Measurements from ENCODE around the gene CAPN11.

CAPN11 gene

DNA sequence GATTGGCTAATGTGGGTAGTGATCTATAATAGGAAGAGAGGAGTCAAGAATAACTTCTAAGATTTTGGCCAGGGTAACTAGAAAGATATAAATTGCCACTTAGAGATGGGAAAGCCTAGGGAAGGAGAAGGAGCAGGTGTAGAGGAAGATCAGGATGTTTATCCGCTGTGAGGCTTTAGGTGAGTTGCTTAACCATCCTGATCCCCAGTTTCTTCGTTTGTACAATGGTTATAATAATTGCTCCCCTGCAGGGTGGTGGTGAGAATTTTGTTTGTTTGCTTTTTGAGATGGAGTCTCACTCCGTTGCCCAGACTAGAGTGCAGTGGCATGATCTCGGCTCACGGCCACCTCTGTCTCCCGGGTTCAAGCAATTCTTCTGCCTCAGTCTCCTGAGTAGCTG lies 55.7 kb downstream of the CAPN11 start:
- CTCF ChIA-PET: no interaction called here
- Histone ChIP-seq H3K36me3 (ENCODE audit: control insufficient read depth in 2 of 2, insufficient read depth in 1 of 2, low read length in 2 of 2) (no peaks in the 10 kb centered on the region), H3K9me3 (ENCODE audit: control insufficient read depth, insufficient read depth, low read depth, low read length) (no peaks in the 10 kb centered on the region), H3K27ac (ENCODE audit: extremely low read depth, low read depth, low read length) (no peak overlapping the region), H3K4me3 (ENCODE audit: low read depth, low read length) (no peak overlapping the region), H3K4me1 (ENCODE audit: control insufficient read depth, insufficient read depth, low read length) (peaks cover 3% of the 10 kb centered on the region)
- POLR2A ChIA-PET: interaction anchor here (1.9 kb wide), 1 partner anchor 10 kb away, joined by 6 read pairs; the partner anchor contains the start of gene SLC29A1
- TF ChIP-seq ZNF24 (tag by site-specific recombination; IDR thresholded peaks at IDR 0.05): no peak
- TF ChIP-seq ZNF768 (tag by site-specific recombination; IDR thresholded peaks at IDR 0.05): 0 out of 2 replicates have a peak, but pooled peaks have one; percentile 50
- no peak for TF ChIP-seq ZNF600 (tag by site-specific recombination; IDR thresholded peaks at IDR 0.05)

DNA sequence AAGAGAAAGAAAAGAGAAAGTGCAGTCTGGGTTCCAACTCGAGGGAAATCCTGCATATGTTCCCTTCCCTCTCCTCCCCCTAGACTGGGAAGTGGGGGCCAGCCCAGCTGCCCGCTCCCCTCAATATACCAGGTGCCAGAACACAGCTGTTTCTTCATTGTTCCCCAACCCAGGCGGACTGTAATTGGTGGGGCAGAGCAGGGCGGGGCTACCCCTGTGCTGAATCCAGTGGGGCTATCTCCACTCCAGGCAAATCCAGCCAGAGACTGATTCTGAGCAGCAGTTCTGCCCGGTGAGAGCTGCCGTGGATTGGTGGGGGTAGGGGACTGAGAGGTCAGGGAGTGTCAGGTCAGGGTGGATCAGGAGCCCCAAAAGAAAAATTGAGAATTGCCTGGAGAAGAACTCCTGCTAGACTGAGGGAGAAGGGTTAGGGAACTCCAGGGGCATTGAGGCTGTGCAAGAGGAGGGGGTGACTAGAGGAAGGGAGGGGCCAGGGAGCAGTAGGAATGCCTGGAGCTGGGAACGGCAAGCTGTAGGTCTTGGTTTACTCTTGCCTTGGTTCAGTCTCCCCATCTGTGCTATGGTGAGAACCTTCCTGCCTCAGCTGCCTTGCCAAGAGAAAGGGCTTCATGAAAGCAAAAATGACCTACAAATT lies 58.2 kb downstream of the CAPN11 start, which contains the start of gene MYMX:
Gene MYMX, plus strand, starts transcription at position 250 of the 655 bp plus-strand sequence. CDS start 546 bp downstream, outside the sequence.
- TF ChIP-seq HOXA7 (CRISPR knock-in tag; IDR thresholded peaks at IDR 0.05; ENCODE audit: borderline replicate concordance): no peak
- TF ChIP-seq, protein P1, sequence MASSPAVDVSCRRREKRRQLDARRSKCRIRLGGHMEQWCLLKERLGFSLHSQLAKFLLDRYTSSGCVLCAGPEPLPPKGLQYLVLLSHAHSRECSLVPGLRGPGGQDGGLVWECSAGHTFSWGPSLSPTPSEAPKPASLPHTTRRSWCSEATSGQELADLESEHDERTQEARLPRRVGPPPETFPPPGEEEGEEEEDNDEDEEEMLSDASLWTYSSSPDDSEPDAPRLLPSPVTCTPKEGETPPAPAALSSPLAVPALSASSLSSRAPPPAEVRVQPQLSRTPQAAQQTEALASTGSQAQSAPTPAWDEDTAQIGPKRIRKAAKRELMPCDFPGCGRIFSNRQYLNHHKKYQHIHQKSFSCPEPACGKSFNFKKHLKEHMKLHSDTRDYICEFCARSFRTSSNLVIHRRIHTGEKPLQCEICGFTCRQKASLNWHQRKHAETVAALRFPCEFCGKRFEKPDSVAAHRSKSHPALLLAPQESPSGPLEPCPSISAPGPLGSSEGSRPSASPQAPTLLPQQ (tag by site-specific recombination; IDR thresholded peaks at IDR 0.05): no peak
- TF ChIP-seq ZNF600 (tag by site-specific recombination; IDR thresholded peaks at IDR 0.05): 0 out of 2 replicates have a peak, but pooled peaks have one; percentile 28
- peak; percentile 79 for TF ChIP-seq ZBTB17 (tag by site-specific recombination; IDR thresholded peaks at IDR 0.05)
- TF ChIP-seq ZNF341 (tag by site-specific recombination; IDR thresholded peaks at IDR 0.05; ENCODE audit: low read depth): peak; percentile 74
- no peak for TF ChIP-seq ZNF23 (tag by site-specific recombination; IDR thresholded peaks at IDR 0.05; ENCODE audit: borderline replicate concordance)
- TF ChIP-seq, protein P2, sequence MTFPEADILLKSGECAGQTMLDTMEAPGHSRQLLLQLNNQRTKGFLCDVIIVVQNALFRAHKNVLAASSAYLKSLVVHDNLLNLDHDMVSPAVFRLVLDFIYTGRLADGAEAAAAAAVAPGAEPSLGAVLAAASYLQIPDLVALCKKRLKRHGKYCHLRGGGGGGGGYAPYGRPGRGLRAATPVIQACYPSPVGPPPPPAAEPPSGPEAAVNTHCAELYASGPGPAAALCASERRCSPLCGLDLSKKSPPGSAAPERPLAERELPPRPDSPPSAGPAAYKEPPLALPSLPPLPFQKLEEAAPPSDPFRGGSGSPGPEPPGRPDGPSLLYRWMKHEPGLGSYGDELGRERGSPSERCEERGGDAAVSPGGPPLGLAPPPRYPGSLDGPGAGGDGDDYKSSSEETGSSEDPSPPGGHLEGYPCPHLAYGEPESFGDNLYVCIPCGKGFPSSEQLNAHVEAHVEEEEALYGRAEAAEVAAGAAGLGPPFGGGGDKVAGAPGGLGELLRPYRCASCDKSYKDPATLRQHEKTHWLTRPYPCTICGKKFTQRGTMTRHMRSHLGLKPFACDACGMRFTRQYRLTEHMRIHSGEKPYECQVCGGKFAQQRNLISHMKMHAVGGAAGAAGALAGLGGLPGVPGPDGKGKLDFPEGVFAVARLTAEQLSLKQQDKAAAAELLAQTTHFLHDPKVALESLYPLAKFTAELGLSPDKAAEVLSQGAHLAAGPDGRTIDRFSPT (tag by site-specific recombination; IDR thresholded peaks at IDR 0.05): no peak
- no peak for TF ChIP-seq ZNF24 (tag by site-specific recombination; IDR thresholded peaks at IDR 0.05)
- TF ChIP-seq ZNF629 (tag by site-specific recombination; IDR thresholded peaks at IDR 0.05): no peak
- TF ChIP-seq, protein P3, sequence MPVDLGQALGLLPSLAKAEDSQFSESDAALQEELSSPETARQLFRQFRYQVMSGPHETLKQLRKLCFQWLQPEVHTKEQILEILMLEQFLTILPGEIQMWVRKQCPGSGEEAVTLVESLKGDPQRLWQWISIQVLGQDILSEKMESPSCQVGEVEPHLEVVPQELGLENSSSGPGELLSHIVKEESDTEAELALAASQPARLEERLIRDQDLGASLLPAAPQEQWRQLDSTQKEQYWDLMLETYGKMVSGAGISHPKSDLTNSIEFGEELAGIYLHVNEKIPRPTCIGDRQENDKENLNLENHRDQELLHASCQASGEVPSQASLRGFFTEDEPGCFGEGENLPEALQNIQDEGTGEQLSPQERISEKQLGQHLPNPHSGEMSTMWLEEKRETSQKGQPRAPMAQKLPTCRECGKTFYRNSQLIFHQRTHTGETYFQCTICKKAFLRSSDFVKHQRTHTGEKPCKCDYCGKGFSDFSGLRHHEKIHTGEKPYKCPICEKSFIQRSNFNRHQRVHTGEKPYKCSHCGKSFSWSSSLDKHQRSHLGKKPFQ (tag by site-specific recombination; IDR thresholded peaks at IDR 0.05): no peak
- TF ChIP-seq, protein P4, sequence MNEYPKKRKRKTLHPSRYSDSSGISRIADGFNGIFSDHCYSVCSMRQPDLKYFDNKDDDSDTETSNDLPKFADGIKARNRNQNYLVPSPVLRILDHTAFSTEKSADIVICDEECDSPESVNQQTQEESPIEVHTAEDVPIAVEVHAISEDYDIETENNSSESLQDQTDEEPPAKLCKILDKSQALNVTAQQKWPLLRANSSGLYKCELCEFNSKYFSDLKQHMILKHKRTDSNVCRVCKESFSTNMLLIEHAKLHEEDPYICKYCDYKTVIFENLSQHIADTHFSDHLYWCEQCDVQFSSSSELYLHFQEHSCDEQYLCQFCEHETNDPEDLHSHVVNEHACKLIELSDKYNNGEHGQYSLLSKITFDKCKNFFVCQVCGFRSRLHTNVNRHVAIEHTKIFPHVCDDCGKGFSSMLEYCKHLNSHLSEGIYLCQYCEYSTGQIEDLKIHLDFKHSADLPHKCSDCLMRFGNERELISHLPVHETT (tag by site-specific recombination; IDR thresholded peaks at IDR 0.05): no peak
- TF ChIP-seq ZNF37A (tag by site-specific recombination; IDR thresholded peaks at IDR 0.05): no peak
- TF ChIP-seq ZNF16 (tag by site-specific recombination; IDR thresholded peaks at IDR 0.05; ENCODE audit: low read depth): no peak
- TF ChIP-seq, protein P5, sequence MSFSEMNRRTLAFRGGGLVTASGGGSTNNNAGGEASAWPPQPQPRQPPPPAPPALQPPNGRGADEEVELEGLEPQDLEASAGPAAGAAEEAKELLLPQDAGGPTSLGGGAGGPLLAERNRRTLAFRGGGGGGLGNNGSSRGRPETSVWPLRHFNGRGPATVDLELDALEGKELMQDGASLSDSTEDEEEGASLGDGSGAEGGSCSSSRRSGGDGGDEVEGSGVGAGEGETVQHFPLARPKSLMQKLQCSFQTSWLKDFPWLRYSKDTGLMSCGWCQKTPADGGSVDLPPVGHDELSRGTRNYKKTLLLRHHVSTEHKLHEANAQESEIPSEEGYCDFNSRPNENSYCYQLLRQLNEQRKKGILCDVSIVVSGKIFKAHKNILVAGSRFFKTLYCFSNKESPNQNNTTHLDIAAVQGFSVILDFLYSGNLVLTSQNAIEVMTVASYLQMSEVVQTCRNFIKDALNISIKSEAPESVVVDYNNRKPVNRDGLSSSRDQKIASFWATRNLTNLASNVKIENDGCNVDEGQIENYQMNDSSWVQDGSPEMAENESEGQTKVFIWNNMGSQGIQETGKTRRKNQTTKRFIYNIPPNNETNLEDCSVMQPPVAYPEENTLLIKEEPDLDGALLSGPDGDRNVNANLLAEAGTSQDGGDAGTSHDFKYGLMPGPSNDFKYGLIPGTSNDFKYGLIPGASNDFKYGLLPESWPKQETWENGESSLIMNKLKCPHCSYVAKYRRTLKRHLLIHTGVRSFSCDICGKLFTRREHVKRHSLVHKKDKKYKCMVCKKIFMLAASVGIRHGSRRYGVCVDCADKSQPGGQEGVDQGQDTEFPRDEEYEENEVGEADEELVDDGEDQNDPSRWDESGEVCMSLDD (tag by site-specific recombination; IDR thresholded peaks at IDR 0.05): no peak
- no peak for TF ChIP-seq KLF1 (tag by site-specific recombination; IDR thresholded peaks at IDR 0.05)
- no peak for TF ChIP-seq GLIS1 (tag by site-specific recombination; IDR thresholded peaks at IDR 0.05)
- TF ChIP-seq ZNF843 (tag by site-specific recombination; IDR thresholded peaks at IDR 0.05): no peak
- TF ChIP-seq TCF7L2 (IDR thresholded peaks at IDR 0.05; ENCODE audit: borderline replicate concordance, low read depth, low read length): no peak
- Histone ChIP-seq H3K4me1 (ENCODE audit: control insufficient read depth, insufficient read depth, low read length) (peaks cover 7% of the 10 kb centered on the region), H3K27ac (ENCODE audit: extremely low read depth, low read depth, low read length) (no peak within 1 kb of the TSS), H3K36me3 (ENCODE audit: control insufficient read depth in 2 of 2, insufficient read depth in 1 of 2, low read length in 2 of 2) (no peaks in the 10 kb centered on the region), H3K4me3 (ENCODE audit: low read depth, low read length) (no peak within 1 kb of the TSS), H3K9me3 (ENCODE audit: control insufficient read depth, insufficient read depth, low read depth, low read length) (no peaks in the 10 kb centered on the region)
- ChIA-PET POLR2A (no interaction called here), CTCF (interaction anchor here (0.6 to 0.7 kb wide), 3 partner anchors 21 to 550 kb away, joined by 3 to 7 read pairs (median 6); no protein-coding TSS in a partner anchor)

Data from HEK293 (cell line).